SHP77 treated with DMSO at 0.1 percent for 48 hours (cell line): ENCODE data around the gene PGLYRP4.

Experiments used
- DNase-seq: peaks from one replicate; lab custom pipeline; 2025; lab: John Stamatoyannopoulos, UW

The PGLYRP4 gene

DNA sequence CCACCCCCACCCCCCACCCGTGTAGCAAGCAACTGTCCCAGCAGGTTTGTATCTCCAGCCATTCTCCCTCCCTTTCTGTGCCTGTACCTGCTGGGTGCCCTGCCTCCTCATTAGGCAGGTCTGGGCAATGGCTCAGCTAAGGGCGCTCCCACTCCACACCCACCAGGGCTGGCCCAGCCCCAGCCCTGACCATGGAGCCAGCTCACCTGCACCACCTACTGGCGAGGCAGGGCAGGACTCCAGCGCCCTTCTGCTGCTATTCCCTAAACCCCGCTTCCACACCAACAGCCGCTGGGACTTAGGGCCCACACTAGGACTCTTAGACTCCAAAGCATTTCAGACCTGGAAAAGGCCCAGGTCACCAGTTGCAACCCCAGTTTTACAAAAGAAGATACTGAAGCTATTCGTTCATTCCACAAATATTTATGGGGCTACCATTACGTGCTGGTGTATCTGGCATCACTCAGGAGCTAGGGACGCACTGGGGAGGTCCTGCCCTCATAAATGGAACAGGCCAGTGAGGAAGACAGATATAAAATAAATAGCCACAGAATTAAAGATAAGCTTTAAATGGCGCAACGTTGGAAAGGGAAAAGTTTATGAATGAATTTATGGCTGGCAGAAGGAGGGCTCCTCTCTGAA lies 59.9 kb downstream of the PGLYRP4 start:
- DNase-seq = peak; percentile 6
